ENCODE data around the gene C1QTNF2. TPM values are rescaled to one million over a fixed set of nuclear protein-coding genes. Genes with fewer than 3 reads are reported as not detected.

Gene C1QTNF2
- total RNA-seq, 1 donor from 2014 or later, result 1.3 TPM

DNA sequence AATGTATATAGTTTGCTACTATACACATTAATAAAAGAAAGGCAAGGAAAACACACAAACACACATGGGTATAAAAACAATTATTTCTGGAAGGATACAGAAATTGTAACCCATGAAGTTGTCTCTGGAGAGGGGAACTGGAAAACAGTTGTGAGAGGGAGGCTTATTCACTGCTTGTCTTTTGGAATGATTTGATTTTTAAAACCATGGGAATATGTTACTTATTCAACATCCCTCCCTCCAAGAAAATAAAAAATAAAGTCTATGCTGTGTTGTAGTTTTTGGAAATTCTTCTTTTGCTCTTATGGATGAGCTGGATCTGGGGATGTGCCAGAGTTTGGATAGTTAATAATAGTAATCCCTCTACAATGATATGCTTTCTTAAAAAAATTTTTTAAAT, 6.0 kb upstream of the C1QTNF2 start:
- intact Hi-C loops (cut with DNase I), result no loop called here
- DNase-seq (ENCODE audit: low spot score), result no peak

DNA sequence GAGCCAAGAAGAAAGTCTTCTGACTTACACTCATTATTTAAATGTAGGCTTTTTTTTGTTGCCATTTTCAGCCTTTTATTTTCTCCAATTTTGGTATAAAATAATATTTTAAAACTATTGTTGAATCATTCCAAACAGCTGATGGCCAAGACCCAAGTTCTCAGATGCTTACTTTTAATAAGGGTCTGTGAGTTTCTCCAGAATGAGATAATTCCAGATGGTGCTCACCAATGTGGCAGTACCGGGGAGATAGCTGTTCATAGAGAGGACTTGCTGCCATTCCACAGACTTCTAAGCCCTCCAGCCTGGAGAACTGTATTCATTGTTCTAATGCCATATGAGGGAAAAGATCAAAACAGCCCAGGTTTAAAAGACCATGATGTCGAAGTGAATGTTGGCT, 5.3 kb upstream of the C1QTNF2 start:
- intact Hi-C loops (cut with DNase I), result no loop called here
- no peak for DNase-seq (ENCODE audit: low spot score)

DNA sequence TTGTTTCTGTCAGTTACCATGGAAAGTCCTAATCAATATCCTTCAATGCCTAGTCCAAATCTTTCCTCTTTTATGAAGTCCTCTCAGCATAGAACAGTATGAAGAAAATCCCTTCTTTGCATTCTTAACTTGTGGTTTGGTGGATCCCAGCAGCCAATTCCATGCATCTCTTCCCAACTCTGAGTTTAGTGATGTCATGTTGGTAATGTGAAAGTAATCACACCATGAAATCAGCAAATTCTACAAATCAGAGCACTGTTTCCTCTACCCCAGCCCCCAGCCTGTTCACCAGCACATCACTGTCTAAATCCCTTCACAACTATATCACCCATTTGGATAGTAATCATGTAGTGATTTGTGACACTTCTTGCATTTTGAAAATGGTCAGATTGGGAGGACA, 4.7 kb upstream of the C1QTNF2 start:
- DNase-seq (ENCODE audit: low spot score), result no peak

GRCh38 chr5:160371294-160371693, 868 bp upstream of the C1QTNF2 start:
- intact Hi-C loops (cut with DNase I), result no loop called here
- no peak for DNase-seq (ENCODE audit: low spot score)

More for the DNA sequence above, 4.7 kb upstream of the C1QTNF2 start:
- intact Hi-C loops (cut with DNase I), result no loop called here

GRCh38 chr5:160370713-160371034, 248 bp upstream of the C1QTNF2 start:
- DNase-seq (ENCODE audit: low spot score), result no peak
- intact Hi-C loops (cut with DNase I), result no loop called here

DNA sequence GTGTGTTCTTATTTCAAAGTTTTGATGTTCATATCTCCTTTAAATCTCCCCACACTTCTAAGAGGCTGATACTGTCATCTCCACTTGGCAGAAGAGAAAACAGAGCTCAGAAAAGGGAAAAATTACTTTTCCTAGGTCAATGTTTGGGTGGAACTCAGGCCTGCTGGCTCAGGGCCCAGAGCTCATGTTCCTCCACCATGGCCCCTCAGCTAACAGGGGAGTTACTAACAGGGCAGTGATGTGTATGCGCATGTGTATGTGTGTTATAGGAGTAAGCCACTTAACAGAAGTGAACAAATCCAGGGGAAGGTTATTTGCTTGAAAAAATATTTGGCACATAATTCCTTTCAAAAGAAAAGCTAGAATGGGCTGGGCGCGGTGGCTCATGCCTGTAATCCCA, 2.5 kb downstream of the C1QTNF2 start:
- no peak for DNase-seq (ENCODE audit: low spot score)
- intact Hi-C loops (cut with DNase I), result no loop called here

DNA sequence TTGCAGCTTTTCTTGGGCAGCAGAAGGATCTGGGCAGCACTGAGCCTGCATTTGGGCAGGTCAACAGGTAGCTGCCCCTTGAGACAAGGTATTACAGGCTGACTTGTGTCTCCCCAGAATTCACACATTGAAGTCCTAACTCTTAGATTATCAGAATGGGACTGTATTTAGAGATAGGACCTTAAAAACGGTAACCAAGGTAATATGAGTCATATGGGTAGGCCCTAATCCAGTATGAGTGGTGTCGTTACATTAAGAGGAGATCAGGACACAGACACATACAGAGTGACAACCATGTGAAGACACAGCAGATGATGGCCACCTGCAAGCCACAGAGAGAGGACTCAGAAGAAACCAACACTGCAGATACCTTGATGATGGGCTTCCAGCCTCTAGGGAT, 3.2 kb downstream of the C1QTNF2 start:
- intact Hi-C loops (cut with DNase I), result no loop called here
- no peak for DNase-seq (ENCODE audit: low spot score)

- no peak for DNase-seq (ENCODE audit: low spot score)
- intact Hi-C loops (cut with DNase I), result no loop called here
Observed at GRCh38 chr5:160366230-160366629, 4.2 kb downstream of the C1QTNF2 start.

DNA sequence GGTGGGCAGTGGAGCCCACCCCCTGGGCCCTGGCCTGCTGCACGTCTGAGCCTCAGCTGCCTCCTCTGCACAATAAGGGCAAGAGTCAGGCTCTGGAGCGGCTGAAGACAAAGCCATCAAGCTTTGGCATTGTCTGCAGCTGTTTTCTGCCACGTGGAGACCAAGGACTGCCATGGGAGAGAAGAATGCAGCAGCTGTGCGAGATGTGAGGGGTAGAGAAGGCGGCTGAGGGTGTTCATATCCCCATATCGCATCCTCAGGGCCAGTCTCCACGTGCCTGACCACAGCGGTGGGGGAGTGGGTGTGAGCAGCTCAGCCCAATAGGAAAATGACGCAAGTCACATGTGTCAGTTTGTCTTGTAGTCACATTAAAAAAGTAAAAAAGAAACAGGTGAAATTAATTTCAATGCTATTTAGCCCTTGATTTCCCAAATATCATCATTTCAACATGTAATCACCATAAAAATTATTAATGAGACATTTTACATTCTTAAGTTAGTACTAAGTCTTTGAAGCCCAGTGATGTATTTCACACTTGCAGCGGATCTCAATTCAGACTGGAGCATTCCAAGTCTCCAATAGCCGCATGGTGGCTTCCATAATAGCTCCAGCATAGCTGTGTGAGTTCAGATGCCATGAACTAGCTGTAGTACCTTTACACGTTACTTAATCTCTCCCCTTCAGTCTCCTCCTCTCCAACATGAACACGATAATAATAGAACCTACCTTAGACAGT, 6.6 kb downstream of the C1QTNF2 start:
- intact Hi-C loops (cut with DNase I), result no loop called here
- DNase-seq (ENCODE audit: low spot score), result no peak

GRCh38 chr5:160363211-160363610, 7.2 kb downstream of the C1QTNF2 start:
- intact Hi-C loops (cut with DNase I), result no loop called here
- no peak for DNase-seq (ENCODE audit: low spot score)

DNA sequence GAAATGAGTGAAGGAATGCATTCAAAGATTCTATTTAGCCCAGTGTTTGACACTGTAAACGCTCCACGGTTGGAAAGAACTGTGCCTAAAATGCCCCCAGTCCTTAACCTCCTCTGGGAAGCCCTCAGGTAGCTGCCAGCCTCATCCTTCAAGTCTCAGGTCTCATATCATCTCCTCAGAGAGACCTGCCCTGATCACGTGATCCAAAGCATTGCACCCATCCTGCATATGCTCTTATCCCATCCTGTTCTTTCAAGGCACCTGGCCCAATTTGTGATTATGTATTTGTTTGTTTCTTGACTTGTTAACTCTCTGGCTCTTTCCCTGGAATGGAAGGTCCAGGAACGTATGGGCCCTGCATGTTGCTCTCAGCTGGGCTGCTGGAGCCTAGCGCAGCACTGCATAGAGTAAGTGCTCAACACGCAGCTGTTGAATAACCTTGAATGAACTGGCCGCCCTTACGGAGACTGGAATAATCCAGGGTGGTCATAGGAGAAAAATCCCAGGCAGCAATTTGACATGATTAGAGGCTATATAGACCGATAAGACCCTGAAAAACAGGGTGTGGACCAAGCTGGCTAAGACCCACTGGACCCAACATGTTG, 8.7 kb downstream of the C1QTNF2 start:
- no peak for DNase-seq (ENCODE audit: low spot score)
- intact Hi-C loops (cut with DNase I), result no loop called here

GRCh38 chr5:160360310-160360709, 10.1 kb downstream of the C1QTNF2 start:
- intact Hi-C loops (cut with DNase I), result no loop called here
- DNase-seq (ENCODE audit: low spot score), result no peak

DNA sequence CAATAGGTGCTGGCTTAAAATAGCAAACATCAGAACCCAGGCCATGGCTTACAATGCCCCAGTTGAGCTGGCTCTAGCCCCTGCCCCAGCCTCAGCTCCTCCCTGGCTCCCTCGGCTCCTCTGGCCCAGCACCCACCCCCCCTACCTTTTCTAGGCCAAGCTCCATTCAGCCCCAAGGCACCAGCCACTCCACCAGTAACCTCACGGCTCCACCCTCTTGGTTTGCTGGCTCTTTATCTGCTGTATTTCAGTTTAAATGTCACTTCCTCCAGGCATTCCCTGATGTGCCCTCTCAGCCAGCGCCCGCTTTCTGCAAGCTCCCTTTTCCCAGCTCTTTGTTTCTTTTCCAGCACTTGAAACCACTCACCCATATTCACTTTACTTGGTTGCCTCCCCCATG, 10.6 kb downstream of the C1QTNF2 start:
- no peak for DNase-seq (ENCODE audit: low spot score)
- intact Hi-C loops (cut with DNase I), result no loop called here

DNA sequence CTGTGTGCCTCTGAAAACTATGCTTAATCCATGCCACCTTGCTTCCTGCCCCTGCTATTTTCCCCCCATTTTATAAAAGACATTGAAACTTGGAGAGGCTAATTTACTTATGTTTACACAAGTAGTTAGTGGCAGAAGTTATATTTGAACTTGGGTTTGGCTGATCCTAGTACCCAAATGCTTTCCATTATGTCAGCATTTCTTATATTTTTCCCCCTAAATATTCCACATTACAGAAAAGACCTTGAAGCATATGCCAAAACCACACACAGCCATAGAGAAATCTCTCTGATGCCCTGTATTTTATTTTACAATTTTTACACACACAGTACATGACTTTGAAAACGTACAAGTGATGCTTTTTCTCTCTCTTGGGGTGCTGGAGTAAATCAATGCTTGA, 11.2 kb downstream of the C1QTNF2 start:
- DNase-seq (ENCODE audit: low spot score), result no peak

GRCh38 chr5:160357861-160358411, 12.5 kb downstream of the C1QTNF2 start:
- intact Hi-C loops (cut with DNase I), result no loop called here
- DNase-seq (ENCODE audit: low spot score), result no peak

More for the DNA sequence above, 11.2 kb downstream of the C1QTNF2 start:
- intact Hi-C loops (cut with DNase I), result no loop called here

GRCh38 chr5:160357394-160357793, 13.0 kb downstream of the C1QTNF2 start:
- DNase-seq (ENCODE audit: low spot score), result no peak
- intact Hi-C loops (cut with DNase I), result no loop called here

DNA sequence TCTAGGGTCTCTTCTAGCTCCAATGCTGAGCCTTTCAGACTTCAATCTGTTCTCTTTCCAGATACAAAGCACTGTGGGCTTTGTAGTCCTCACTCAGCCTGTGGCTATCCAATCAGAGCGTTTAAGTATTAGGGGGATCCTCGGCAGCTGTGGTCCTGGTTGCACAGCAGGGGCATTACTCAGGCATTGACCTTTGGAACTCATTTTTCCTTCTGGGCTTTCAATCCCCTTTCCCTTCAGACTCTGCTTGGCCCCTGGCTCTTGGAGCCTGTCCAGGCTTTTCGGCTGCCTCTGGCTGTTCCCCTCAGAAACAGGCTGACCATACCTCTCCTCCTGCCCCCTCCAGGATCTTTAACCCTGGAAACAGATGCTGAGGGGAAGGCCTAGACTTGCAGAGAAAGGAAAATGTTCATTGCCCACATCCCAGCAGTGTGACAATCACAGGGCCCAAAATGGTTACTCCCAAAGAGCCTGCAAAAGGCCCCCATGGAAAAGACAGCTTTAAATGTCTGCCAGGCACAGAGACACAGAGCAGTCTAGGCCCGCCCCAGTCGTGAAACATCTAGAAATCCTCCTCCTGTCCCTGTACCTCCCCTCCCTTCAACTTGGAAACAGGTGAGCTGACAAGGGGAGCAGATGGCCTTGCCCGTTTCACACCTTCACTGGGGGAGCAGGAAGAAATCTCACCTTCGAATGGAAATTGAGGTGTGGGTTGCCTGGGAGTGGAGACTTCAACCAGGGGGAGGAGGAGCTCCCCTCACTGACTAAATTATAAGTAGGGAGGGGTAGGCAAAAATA, 13.7 kb downstream of the C1QTNF2 start:
- intact Hi-C loops (cut with DNase I), result no loop called here
- no peak for DNase-seq (ENCODE audit: low spot score)

- intact Hi-C loops (cut with DNase I), result no loop called here
- DNase-seq (ENCODE audit: low spot score), result no peak
Observed at GRCh38 chr5:160354666-160355065, 15.8 kb downstream of the C1QTNF2 start.

GRCh38 chr5:160353379-160353778, 17.0 kb downstream of the C1QTNF2 start:
- DNase-seq (ENCODE audit: low spot score), result no peak

DNA sequence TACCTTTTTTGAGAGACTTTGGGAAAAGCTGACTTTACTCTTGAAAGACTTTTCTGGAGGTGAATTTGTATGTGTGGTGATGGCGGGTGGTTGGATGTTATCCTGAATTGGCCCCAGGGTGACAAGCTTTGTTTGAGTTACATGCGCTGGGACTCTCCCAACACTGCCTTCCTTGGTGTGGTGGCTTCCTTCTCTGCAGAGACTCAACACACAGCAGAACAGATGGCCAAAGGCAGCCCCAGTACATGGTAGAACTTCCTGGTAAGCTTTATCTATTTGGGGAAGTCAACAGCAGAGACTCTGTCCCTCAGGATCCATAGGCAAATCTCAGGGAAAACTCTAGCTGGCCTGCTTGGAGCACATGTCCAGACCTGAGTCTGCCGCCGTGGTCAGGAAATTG, 18.1 kb downstream of the C1QTNF2 start:
- DNase-seq (ENCODE audit: low spot score), result no peak
- intact Hi-C loops (cut with DNase I), result no loop called here

More at GRCh38 chr5:160353379-160353778, 17.0 kb downstream of the C1QTNF2 start:
- intact Hi-C loops (cut with DNase I), result no loop called here

GRCh38 chr5:160349935-160350303, 20.5 kb downstream of the C1QTNF2 start:
- intact Hi-C loops (cut with DNase I), result no loop called here
- DNase-seq (ENCODE audit: low spot score), result no peak
